Keratinocyte (primary cell): Measurements from ENCODE around the gene ARHGAP18. TPM values are rescaled to one million over a fixed set of nuclear protein-coding genes. Genes with fewer than 3 reads are reported as not detected.

Experiments
- DNase-seq: peaks from one replicate; pipeline ENCODE4 v3.0.0-alpha.2; 2011; ENCODE audit warnings: low read depth, missing footprints, low spot score
- FAIRE-seq: peaks from 2 replicates; lab custom pipeline; 2011; peaks lifted over from hg19 to GRCh38; lab: Jason Lieb, UNC
- H2AFZ ChIP-seq: 2 replicates; pipeline ENCODE4 v1.6.0; 2012; ENCODE audit warnings: low read length, control low read depth, inconsistent platforms; ENCODE audit not compliant: control insufficient read depth
- H3K27ac ChIP-seq: 2 replicates; pipeline ENCODE4 v1.5.1; 2011; ENCODE audit warnings: low read length; ENCODE audit not compliant: control insufficient read depth, insufficient read depth
- H3K27me3 ChIP-seq: 3 replicates; pipeline ENCODE4 v1.6.0; 2011; ENCODE audit warnings: low read length; ENCODE audit not compliant: control insufficient read depth, insufficient read depth; ENCODE audit errors: extremely low read depth
- H3K36me3 ChIP-seq, 2 experiments: 2 replicates in 1 of 2; 3 replicates in 1 of 2; pipeline ENCODE4 v1.5.1; 2011; ENCODE audit warnings: low read length in 2 of 2, mild to moderate bottlenecking in 1 of 2; ENCODE audit not compliant: control insufficient read depth in 2 of 2, insufficient read depth in 2 of 2; ENCODE audit errors: extremely low read depth in 1 of 2
- H3K4me1 ChIP-seq: 3 replicates; pipeline ENCODE4 v1.5.1; 2011; ENCODE audit warnings: low read length; ENCODE audit not compliant: control insufficient read depth, insufficient read depth; ENCODE audit errors: extremely low read depth
- H3K4me2 ChIP-seq: 3 replicates; pipeline ENCODE4 v1.6.0; 2011; ENCODE audit warnings: low read depth, low read length; ENCODE audit not compliant: control insufficient read depth, insufficient read depth; ENCODE audit errors: extremely low read depth
- H3K4me3 ChIP-seq, 3 experiments: fragments of 200-600 bp in 1 of 3; sonication (generic) in 1 of 3; 2 replicates in 2 of 3; 3 replicates in 1 of 3; pipeline ENCODE4 v1.5.1; 2011 to 2016; ENCODE audit warnings: low read length in 3 of 3, mild to moderate bottlenecking in 3 of 3, control low read depth in 2 of 3, inconsistent platforms in 1 of 3, low read depth in 1 of 3, mixed read lengths in 1 of 3, mixed run types in 1 of 3, moderate library complexity in 1 of 3; ENCODE audit not compliant: control insufficient read depth in 2 of 3, insufficient read depth in 2 of 3; ENCODE audit errors: extremely low read depth in 1 of 3
- H3K79me2 ChIP-seq: 2 replicates; pipeline ENCODE4 v1.6.0; 2012; ENCODE audit warnings: low read length; ENCODE audit not compliant: control insufficient read depth, insufficient read depth
- H3K9ac ChIP-seq: 3 replicates; pipeline ENCODE4 v1.6.0; 2011; ENCODE audit warnings: low read length; ENCODE audit not compliant: control insufficient read depth, insufficient read depth; ENCODE audit errors: extremely low read depth
- H3K9me1 ChIP-seq: 3 replicates; pipeline ENCODE4 v1.6.0; 2011; ENCODE audit warnings: low read length; ENCODE audit not compliant: control insufficient read depth, insufficient read depth; ENCODE audit errors: extremely low read depth
- H3K9me3 ChIP-seq: 2 replicates; pipeline ENCODE4 v1.5.1; 2012; ENCODE audit warnings: low read depth, low read length; ENCODE audit not compliant: control insufficient read depth
- H4K20me1 ChIP-seq: 3 replicates; pipeline ENCODE4 v1.6.0; 2011; ENCODE audit warnings: low read length; ENCODE audit not compliant: control insufficient read depth, insufficient read depth; ENCODE audit errors: extremely low read depth
- CTCF ChIP-seq, 3 experiments: IDR thresholded peaks in 1 of 3; conservative IDR thresholded peaks in 1 of 3; optimal IDR thresholded peaks in 1 of 3; 2 replicates in 2 of 3; 3 replicates in 1 of 3; pipeline versions ENCODE3 to v1.5.1; 2011; ENCODE audit warnings: low read length in 3 of 3, mild to moderate bottlenecking in 3 of 3, moderate library complexity in 2 of 3, control low read depth in 1 of 3, inconsistent platforms in 1 of 3; ENCODE audit not compliant: insufficient read depth in 2 of 3; ENCODE audit errors: extremely low read depth in 1 of 3
- EZH2 ChIP-seq: IDR thresholded peaks from one replicate; pipeline ENCODE4 v1.6.1; 2012; ENCODE audit warnings: inconsistent platforms, mild to moderate bottlenecking, low read length, moderate library complexity
- dilution Hi-C: fragments of 300-500 bp; cut with MboI; formaldehyde crosslinking; loops from one replicate; pipeline ENCODE4 v1.7.0; 2020; ENCODE audit warnings: low sequenced_read_pairs; ENCODE audit not compliant: extremely low pct_ligation_motif_present
- polyA plus RNA-seq, 5 experiments: library from polyadenylated mRNA; depleted of rRNA in 3 of 5; stranded (reverse) in 3 of 5; stranded (forward) in 1 of 5; unstranded in 1 of 5; fragments of >200 nt; gene quantifications; 1 replicate in 1 of 5; 2 replicates in 3 of 5; 3 replicates in 1 of 5; pipeline versions ENCODE4 v1.2.1 to v1.2.3, GENCODE V29; 2011 to 2012; ENCODE audit warnings: missing spikeins in 2 of 5, low read depth in 1 of 5, low replicate concordance in 1 of 5

ARHGAP18 gene
- polyA plus RNA-seq, 1 donor (not counting 4 experiments of a cell fraction or from before 2014, with no cell fraction given): 17.7 TPM

GRCh38 chr6:129675669-129676472, 34.1 kb downstream of the ARHGAP18 start:
- Histone ChIP-seq H3K4me2 (no peak overlapping the region), H3K79me2 (peaks cover 80% of the 10 kb centered on the region), H3K4me3 (no peak overlapping the region), H3K27me3 (no peaks in the 10 kb centered on the region), H4K20me1 (no peaks in the 10 kb centered on the region), H3K36me3 (peaks cover 0 to 2% of the 10 kb centered on the region in 2 experiments), H3K27ac (no peak overlapping the region), H3K9ac (no peak overlapping the region), H3K9me3 (no peaks in the 10 kb centered on the region), H2AFZ (no peak overlapping the region), H3K4me1 (peaks cover 59% of the 10 kb centered on the region), H3K9me1 (no peaks in the 10 kb centered on the region)
- dilution Hi-C loops: no loop called here
- FAIRE-seq (no peak), DNase-seq (no peak)
- no peak for TF ChIP-seq CTCF (optimal IDR thresholded peaks at IDR 0.05 in 1 of 3, IDR thresholded peaks at IDR 0.05 in 1 of 3, conservative IDR thresholded peaks at IDR 0.05 in 1 of 3; ENCODE audit: extremely low read depth in 1 of 3, insufficient read depth in 2 of 3, low read length in 3 of 3)
- no peak for TF ChIP-seq EZH2

DNA sequence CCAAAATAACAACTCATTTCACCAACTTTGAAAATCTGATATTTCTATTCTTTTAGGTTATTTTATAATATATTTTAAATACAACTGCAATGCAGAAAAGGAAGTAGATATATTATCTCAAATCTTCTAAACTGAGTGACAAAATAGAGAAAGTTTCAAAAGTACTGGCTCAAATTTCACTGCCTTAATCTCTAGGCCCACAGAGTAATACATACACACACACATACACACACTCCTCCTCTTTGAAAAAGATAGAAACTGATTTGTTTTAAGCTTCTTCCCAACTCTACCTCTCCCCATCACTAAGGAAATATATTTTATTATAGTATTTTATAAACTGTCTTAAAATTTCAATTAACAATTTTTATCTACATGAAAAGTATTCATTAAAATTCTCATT, 36.2 kb downstream of the ARHGAP18 start:
- dilution Hi-C loops: no loop called here
- Histone ChIP-seq H3K9me3 (no peaks in the 10 kb centered on the region), H3K27me3 (no peaks in the 10 kb centered on the region), H3K4me3 (peak overlapping the region in 1 of 3 experiments; percentile 30), H3K4me2 (peak overlapping the region; percentile 73), H2AFZ (no peak overlapping the region), H3K4me1 (peaks cover 39% of the 10 kb centered on the region), H3K27ac (peak overlapping the region; percentile 61), H3K9me1 (no peaks in the 10 kb centered on the region), H3K9ac (no peak overlapping the region), H3K36me3 (no peaks in the 10 kb centered on the region), H4K20me1 (no peaks in the 10 kb centered on the region), H3K79me2 (peaks cover 73% of the 10 kb centered on the region)
- FAIRE-seq: no peak
- DNase-seq: no peak
- TF ChIP-seq CTCF (optimal IDR thresholded peaks at IDR 0.05 in 1 of 3, IDR thresholded peaks at IDR 0.05 in 1 of 3, conservative IDR thresholded peaks at IDR 0.05 in 1 of 3; ENCODE audit: extremely low read depth in 1 of 3, insufficient read depth in 2 of 3, low read length in 3 of 3) (no peak), EZH2 (no peak)
